Cardiac fibroblast (primary cell): Measurements from ENCODE around the gene KCNQ2.

Source experiments
- DNase-seq, 2 donors: peaks; one replicate each; pipeline versions ENCODE4 v3.0.0 to v3.0.0-alpha.2; 2010; ENCODE audit warnings: low read depth in 2 of 2
- H3K4me3 ChIP-seq, 2 donors: replicated peaks in 1 of 2; 1 replicate in 1 of 2; 2 replicates in 1 of 2; pipeline ENCODE4 v1.5.1; 2011; ENCODE audit warnings: low read depth in 2 of 2, low read length in 2 of 2, mild to moderate bottlenecking in 2 of 2, moderate library complexity in 1 of 2
- TF ChIP-seq, protein P1 (sequence below): IDR thresholded peaks from one replicate; pipeline ENCODE4 v1.5.1; 2011; ENCODE audit warnings: low read depth, mild to moderate bottlenecking, low read length, inconsistent platforms

KCNQ2 gene

DNA sequence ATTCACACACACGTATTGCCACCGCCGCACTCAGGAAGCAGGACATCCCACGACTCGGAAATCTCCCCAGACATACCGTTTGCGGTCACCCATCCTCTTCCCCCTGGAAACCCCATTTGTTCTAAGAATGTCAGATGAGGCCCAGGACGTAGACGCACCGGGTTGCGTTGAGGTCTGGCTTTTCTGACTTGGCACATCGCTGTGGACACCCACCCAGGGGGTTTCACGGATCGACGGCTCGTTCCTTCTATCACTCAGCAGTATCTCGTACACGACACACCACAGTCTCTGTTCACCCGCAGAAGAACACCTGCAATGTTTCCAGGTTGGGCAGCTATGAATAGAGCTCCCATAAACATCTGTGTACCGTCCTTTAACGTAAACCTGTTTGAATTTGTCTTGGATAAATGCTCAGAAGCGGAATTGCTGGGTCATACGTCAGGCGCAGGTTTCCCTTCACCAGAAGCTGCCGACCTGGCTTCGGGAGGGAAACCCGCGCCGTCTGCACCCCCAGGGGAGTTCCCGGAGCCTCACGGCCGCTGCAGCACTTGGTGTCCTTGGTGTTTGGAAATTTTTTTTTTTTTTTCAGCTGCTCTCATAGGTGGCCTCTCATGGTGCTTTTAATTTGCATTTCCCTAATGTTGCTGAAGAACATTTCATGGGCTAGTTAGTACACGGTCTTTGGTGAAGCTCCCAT, 35.8 kb upstream of the KCNQ2 start:
- H3K4me3 ChIP-seq = no peak overlapping the region
- DNase-seq = no peak
- TF ChIP-seq, protein P1, sequence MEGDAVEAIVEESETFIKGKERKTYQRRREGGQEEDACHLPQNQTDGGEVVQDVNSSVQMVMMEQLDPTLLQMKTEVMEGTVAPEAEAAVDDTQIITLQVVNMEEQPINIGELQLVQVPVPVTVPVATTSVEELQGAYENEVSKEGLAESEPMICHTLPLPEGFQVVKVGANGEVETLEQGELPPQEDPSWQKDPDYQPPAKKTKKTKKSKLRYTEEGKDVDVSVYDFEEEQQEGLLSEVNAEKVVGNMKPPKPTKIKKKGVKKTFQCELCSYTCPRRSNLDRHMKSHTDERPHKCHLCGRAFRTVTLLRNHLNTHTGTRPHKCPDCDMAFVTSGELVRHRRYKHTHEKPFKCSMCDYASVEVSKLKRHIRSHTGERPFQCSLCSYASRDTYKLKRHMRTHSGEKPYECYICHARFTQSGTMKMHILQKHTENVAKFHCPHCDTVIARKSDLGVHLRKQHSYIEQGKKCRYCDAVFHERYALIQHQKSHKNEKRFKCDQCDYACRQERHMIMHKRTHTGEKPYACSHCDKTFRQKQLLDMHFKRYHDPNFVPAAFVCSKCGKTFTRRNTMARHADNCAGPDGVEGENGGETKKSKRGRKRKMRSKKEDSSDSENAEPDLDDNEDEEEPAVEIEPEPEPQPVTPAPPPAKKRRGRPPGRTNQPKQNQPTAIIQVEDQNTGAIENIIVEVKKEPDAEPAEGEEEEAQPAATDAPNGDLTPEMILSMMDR = no peak

DNA sequence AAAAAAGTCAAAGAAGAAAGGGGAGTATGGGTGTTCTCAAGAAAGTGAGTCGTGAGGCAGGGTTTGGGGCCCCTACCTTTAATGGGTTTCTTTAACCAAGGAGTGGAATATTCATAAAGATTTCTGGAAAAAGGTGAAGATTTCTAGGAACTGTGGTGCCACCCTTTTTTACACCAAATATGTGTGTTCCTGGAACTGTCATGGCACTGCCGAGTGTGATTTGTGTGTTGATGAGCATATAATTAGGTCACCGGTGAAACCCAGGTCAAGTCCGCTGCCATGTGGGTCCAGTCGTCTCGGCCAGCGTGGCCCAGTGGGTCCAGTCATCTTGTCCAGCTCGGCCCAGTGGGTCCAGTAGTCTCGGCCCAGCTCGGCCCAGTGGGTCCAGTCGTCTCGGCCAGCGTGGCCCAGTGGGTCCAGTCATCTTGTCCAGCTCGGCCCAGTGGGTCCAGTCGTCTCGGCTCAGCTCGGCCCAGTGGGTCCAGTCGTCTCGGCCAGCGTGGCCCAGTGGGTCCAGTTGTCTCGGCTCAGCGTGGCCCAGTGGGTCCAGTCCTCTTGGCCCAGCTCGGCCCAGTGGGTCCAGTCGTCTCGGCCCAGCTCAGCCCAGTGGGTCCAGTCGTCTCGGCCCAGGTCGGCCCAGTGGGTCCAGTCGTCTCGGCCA, 34.8 kb upstream of the KCNQ2 start:
- H3K4me3 ChIP-seq = no peak overlapping the region
- TF ChIP-seq, protein P1 = no peak
- no peak for DNase-seq

DNA sequence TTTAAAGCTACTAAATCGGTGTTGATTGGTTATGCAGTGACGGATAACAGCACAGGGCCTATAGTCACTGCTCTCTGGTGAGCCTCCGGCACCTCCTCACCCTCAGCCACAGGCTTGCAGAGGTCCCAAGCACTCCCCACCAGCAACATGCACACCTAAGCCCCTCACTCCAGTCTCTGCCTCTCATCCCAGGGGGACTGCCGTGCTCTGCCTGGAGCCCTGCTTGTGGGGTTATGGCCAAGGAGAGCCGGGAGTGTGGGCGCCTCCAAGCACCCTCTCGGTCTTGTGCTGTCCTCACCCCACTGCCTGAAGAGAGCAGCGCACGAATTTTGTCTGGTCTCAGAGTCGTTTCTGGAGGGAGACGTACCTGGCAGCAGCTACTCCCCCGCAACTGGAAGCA, 33.3 kb upstream of the KCNQ2 start:
- DNase-seq = no peak
- TF ChIP-seq, protein P1 = no peak
- no peak overlapping the region for H3K4me3 ChIP-seq

DNA sequence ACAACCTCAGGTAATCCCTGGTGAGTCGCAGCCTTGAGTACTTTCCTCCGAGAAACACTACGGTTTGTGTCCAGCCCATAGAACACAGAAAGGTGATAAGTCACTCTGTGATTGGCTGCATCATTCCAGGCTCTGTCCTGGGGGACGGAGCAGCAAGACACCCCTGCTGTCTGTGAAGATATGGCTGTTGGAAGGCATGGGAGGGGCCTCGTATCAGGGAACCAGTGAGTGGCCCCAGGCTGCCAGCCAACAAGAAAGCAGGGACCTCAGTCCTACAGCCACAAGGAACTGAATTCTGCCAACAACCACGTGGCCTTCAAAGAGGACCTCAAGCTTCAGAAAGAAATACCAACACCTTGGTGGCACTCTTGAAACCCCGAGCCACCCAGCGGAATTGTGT, 32.8 kb upstream of the KCNQ2 start:
- no peak for DNase-seq
- TF ChIP-seq, protein P1 = no peak
- H3K4me3 ChIP-seq = no peak overlapping the region

DNA sequence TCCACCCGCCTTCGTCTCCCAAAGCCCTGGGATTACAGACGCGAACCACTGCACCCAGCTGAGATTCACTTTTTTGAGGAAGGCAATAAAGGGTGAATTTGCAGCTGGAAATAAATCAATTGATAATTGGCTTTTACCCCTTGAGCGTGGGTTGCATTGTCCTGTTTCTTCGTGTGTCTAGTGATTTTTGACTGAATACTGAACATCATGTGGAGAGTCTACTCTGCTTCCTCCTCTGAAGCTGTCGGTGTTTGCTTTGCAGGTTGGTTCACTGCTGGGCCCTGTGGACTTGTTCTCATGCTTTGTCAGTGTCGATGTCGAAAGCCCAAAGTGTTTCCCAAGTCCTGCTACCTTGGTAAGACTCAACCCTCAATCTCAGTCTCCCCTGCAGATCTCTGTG, 32.2 kb upstream of the KCNQ2 start:
- no peak for DNase-seq
- H3K4me3 ChIP-seq = no peak overlapping the region
- TF ChIP-seq, protein P1 = no peak

DNA sequence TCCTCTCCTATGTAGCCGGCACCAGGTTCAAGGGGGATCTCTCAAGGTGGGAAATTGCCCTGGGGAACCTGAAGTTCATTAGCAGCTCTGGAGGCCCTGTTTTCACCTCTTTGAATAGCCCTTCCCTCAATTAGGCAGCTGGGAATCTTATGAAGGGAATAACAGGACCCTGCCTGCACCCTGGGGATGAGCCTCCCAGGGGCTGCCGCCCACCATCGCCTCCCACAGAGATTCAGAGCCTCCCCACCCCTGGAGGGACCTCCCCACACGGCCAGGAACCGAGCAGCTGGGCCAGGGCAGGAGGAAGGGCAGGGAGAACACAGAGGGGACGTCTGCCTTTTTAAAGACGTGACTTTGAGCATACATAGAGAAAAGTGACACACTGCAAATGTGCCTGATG, 31.1 kb upstream of the KCNQ2 start:
- no peak overlapping the region for H3K4me3 ChIP-seq
- TF ChIP-seq, protein P1 = no peak
- DNase-seq = no peak
